ENCODE results near the gene UBTD2. TPM values are rescaled to one million over a fixed set of nuclear protein-coding genes. Genes with fewer than 3 reads are reported as not detected.

Gene UBTD2
- total and polyA plus RNA-seq, 9 of the 15 experiments (the other 6 are each of a cell fraction or from before 2014, with no cell fraction given), result 0.01 to 0.46 (median 0.15) TPM; not detected in 1

DNA sequence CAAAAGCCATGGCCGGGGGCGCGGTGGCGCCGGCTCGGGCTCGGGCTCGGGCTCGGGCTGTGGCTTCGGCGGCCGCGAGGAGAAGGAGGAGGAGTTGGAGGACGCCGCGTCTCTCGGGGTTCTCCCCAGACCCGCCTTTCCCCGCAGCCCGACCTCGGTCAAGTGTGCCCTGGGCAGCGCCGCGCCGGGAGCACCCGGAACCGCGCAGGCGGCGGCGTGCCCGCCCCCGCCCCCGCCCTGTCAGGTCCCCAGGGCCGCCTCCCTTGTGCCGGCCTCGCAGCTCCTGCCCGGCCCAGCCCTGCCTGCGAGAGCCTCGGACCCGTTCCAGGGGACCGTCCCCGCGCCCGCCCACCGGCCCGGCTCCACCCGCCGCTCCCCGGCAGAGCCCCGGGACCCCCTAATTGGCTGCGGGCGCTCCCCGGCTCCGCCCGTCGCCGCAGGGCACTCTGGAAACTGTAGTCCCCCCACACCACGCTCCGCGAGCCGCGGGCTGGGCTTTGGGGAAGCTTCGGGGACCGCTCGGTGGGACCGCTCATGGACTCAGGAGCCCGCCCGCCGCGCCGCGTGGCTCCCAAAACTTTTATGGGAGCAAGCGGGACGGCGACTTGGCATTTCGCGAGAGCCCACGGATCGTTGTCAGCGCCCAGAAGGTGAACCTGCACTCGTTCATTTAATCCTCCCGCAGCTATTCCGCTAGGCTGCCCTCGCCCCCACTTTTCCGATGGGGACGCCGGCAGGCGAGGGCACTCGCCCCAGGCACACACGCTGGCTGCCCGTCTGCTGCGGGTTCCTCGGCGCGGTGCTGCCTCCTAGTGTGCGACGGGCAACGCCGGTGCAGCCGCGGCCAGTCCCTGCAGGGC is 95.3 kb downstream of the UBTD2 start, which contains the start of gene STK10 (continued):
- TF ChIP-seq, protein P1, sequence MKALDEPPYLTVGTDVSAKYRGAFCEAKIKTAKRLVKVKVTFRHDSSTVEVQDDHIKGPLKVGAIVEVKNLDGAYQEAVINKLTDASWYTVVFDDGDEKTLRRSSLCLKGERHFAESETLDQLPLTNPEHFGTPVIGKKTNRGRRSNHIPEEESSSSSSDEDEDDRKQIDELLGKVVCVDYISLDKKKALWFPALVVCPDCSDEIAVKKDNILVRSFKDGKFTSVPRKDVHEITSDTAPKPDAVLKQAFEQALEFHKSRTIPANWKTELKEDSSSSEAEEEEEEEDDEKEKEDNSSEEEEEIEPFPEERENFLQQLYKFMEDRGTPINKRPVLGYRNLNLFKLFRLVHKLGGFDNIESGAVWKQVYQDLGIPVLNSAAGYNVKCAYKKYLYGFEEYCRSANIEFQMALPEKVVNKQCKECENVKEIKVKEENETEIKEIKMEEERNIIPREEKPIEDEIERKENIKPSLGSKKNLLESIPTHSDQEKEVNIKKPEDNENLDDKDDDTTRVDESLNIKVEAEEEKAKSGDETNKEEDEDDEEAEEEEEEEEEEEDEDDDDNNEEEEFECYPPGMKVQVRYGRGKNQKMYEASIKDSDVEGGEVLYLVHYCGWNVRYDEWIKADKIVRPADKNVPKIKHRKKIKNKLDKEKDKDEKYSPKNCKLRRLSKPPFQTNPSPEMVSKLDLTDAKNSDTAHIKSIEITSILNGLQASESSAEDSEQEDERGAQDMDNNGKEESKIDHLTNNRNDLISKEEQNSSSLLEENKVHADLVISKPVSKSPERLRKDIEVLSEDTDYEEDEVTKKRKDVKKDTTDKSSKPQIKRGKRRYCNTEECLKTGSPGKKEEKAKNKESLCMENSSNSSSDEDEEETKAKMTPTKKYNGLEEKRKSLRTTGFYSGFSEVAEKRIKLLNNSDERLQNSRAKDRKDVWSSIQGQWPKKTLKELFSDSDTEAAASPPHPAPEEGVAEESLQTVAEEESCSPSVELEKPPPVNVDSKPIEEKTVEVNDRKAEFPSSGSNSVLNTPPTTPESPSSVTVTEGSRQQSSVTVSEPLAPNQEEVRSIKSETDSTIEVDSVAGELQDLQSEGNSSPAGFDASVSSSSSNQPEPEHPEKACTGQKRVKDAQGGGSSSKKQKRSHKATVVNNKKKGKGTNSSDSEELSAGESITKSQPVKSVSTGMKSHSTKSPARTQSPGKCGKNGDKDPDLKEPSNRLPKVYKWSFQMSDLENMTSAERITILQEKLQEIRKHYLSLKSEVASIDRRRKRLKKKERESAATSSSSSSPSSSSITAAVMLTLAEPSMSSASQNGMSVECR (CRISPR knock-in tag; IDR thresholded peaks at IDR 0.05), result no peak
- TF ChIP-seq POLR2A (conservative IDR thresholded peaks at IDR 0.05) (peak; percentile 52), HNRNPL (IDR thresholded peaks at IDR 0.05; ENCODE audit: low read depth, low read length) (peak; percentile 96), CBX3 (IDR thresholded peaks at IDR 0.05; ENCODE audit: borderline replicate concordance in 1 of 2, low read length in 2 of 2) (peak in 1 of 2 experiments; percentile 67; a peak in 1 of 3 replicates), BHLHE40 (IDR thresholded peaks at IDR 0.05; ENCODE audit: low read length) (peak; percentile 60), ZNF766 (CRISPR knock-in tag; conservative IDR thresholded peaks at IDR 0.05) (no peak), FIP1L1 (IDR thresholded peaks at IDR 0.05; ENCODE audit: low read depth, low read length, poor library complexity, severe bottlenecking) (peak; percentile 41), BCOR (IDR thresholded peaks at IDR 0.05) (peak; percentile 68)
- TF ChIP-seq, protein P2, sequence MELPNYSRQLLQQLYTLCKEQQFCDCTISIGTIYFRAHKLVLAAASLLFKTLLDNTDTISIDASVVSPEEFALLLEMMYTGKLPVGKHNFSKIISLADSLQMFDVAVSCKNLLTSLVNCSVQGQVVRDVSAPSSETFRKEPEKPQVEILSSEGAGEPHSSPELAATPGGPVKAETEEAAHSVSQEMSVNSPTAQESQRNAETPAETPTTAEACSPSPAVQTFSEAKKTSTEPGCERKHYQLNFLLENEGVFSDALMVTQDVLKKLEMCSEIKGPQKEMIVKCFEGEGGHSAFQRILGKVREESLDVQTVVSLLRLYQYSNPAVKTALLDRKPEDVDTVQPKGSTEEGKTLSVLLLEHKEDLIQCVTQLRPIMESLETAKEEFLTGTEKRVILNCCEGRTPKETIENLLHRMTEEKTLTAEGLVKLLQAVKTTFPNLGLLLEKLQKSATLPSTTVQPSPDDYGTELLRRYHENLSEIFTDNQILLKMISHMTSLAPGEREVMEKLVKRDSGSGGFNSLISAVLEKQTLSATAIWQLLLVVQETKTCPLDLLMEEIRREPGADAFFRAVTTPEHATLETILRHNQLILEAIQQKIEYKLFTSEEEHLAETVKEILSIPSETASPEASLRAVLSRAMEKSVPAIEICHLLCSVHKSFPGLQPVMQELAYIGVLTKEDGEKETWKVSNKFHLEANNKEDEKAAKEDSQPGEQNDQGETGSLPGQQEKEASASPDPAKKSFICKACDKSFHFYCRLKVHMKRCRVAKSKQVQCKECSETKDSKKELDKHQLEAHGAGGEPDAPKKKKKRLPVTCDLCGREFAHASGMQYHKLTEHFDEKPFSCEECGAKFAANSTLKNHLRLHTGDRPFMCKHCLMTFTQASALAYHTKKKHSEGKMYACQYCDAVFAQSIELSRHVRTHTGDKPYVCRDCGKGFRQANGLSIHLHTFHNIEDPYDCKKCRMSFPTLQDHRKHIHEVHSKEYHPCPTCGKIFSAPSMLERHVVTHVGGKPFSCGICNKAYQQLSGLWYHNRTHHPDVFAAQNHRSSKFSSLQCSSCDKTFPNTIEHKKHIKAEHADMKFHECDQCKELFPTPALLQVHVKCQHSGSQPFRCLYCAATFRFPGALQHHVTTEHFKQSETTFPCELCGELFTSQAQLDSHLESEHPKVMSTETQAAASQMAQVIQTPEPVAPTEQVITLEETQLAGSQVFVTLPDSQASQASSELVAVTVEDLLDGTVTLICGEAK (IDR thresholded peaks at IDR 0.05), result 0 out of 2 replicates have a peak, but pooled peaks have one; percentile 15
- TF ChIP-seq, protein P2 (CRISPR knock-in tag; IDR thresholded peaks at IDR 0.05), result no peak
- TF ChIP-seq, protein P3, sequence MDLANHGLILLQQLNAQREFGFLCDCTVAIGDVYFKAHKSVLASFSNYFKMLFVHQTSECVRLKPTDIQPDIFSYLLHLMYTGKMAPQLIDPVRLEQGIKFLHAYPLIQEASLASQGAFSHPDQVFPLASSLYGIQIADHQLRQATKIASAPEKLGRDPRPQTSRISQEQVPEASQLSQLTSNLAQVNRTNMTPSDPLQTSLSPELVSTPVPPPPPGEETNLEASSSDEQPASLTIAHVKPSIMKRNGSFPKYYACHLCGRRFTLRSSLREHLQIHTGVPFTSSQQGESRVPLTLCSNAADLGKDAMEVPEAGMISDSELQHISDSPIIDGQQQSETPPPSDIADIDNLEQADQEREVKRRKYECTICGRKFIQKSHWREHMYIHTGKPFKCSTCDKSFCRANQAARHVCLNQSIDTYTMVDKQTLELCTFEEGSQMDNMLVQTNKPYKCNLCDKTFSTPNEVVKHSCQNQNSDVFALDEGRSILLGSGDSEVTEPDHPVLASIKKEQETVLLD (IDR thresholded peaks at IDR 0.05), result peak; percentile 57; the same call in 1 of the 2 replicates
